A549 (cell line): ENCODE results near the gene TMEM143. TPM values are rescaled to one million over a fixed set of nuclear protein-coding genes. Genes with fewer than 3 reads are reported as not detected.
"Not testable (repeated sequence)": the region's sequence is repeated elsewhere in the genome, so short reads cannot be mapped to it uniquely, and the experiment has no call there.

ENCODE experiments used
- ATAC-seq, 2 experiments: fragments of 200-7000 bp in 1 of 2; fragments of >200 bp in 1 of 2; cut with Nextera tagmentation in 1 of 2; cut with Tn5 transposase in 1 of 2; 3 replicates each; pipeline versions ENCODE4 v1.8.0 to v1.9.1; 2018 to 2020; ENCODE audit warnings: mild to moderate bottlenecking in 1 of 2, moderate library complexity in 1 of 2
- CTCF ChIA-PET: fragments of 300-600 bp; sonication (Branson Sonifier 250); formaldehyde crosslinking; extraction: SDS; loops from one replicate; lab custom pipeline; 2021; ENCODE audit warnings: antibody characterized with exemption, inconsistent platforms; lab: Yijun Ruan, JAX
- POLR2A ChIA-PET: fragments of 350-600 bp; formaldehyde crosslinking; extraction: SDS; loops from one replicate; lab custom pipeline; 2021; ENCODE audit warnings: antibody characterized with exemption, inconsistent platforms; lab: Yijun Ruan, JAX
- DNase-seq, 2 experiments: peaks; one replicate each; pipeline versions ENCODE4 v3.0.0 to v3.0.0-alpha.2; 2011 to 2016; ENCODE audit warnings: low read depth in 1 of 2, low spot score in 1 of 2
- FAIRE-seq: peaks from 2 replicates; lab custom pipeline; 2011; peaks lifted over from hg19 to GRCh38; lab: Jason Lieb, UNC
- H3K27ac ChIP-seq, 2 experiments: fragments of >200 bp; sonication (Bioruptor Twin); formaldehyde crosslinking; 3 replicates each; pipeline ENCODE4 v1.5.1; 2016 to 2017
- H3K4me1 ChIP-seq: fragments of >200 bp; sonication (Bioruptor Twin); formaldehyde crosslinking; 3 replicates; pipeline ENCODE4 v1.6.1; 2016
- H3K4me2 ChIP-seq: fragments of >200 bp; sonication (Bioruptor Twin); formaldehyde crosslinking; 3 replicates; pipeline ENCODE4 v1.6.1; 2016
- H3K4me3 ChIP-seq: fragments of >200 bp; sonication (Bioruptor Twin); formaldehyde crosslinking; 3 replicates; pipeline ENCODE4 v1.5.1; 2016
- H3K9me3 ChIP-seq: fragments of >200 bp; sonication (Bioruptor Twin); formaldehyde crosslinking; 3 replicates; pipeline ENCODE4 v1.6.1; 2016
- CTCF ChIP-seq: fragments of >200 bp; sonication (Bioruptor Twin); formaldehyde crosslinking; IDR thresholded peaks from 3 replicates; pipeline ENCODE4 v1.5.1; 2016
- E2F6 ChIP-seq: IDR thresholded peaks from 2 replicates; pipeline ENCODE4 v1.6.1; 2012; ENCODE audit warnings: low read depth, borderline replicate concordance
- FOXS1 ChIP-seq: fragments of 250-450 bp; sonication (Bioruptor Pico); IDR thresholded peaks from 2 replicates; pipeline ENCODE4 v1.5.0; 2020; ENCODE audit warnings: mild to moderate bottlenecking, moderate library complexity
- HDAC2 ChIP-seq: fragments of 200-600 bp; sonication (generic); IDR thresholded peaks from 2 replicates; pipeline ENCODE4 v1.6.1; 2016
- HES2 ChIP-seq: fragments of >200 bp; sonication (Bioruptor Twin); formaldehyde crosslinking; IDR thresholded peaks from 2 replicates; pipeline ENCODE4 v1.6.1; 2016
- HOXB13 ChIP-seq: fragments of 250-450 bp; sonication (Bioruptor Pico); IDR thresholded peaks from 2 replicates; pipeline ENCODE4 v1.5.0; 2020; ENCODE audit warnings: low read depth, mild to moderate bottlenecking, moderate library complexity
- HOXB5 ChIP-seq: fragments of 250-450 bp; sonication (Bioruptor Pico); IDR thresholded peaks from 2 replicates; pipeline ENCODE4 v1.5.0; 2020; ENCODE audit warnings: mild to moderate bottlenecking, moderate library complexity
- KDM1A ChIP-seq: fragments of 200-600 bp; sonication (generic); IDR thresholded peaks from 2 replicates; pipeline ENCODE4 v1.6.1; 2016; ENCODE audit warnings: low read depth, mild to moderate bottlenecking
- MAFK ChIP-seq: fragments of 450-650 bp; IDR thresholded peaks from 2 replicates; pipeline ENCODE4 v1.6.1; 2014; ENCODE audit not compliant: partially characterized antibody
- MAX ChIP-seq: IDR thresholded peaks from 2 replicates; pipeline ENCODE4 v1.6.1; 2012
- MYC ChIP-seq: IDR thresholded peaks from 2 replicates; pipeline ENCODE4 v1.6.1; 2012; ENCODE audit warnings: mild to moderate bottlenecking, inconsistent platforms, low read length, improper control_type of control experiment, borderline replicate concordance
- NFE2L2 ChIP-seq: fragments of 150-350 bp; conservative IDR thresholded peaks from 2 replicates; pipeline ENCODE4 v1.6.1; 2014; ENCODE audit warnings: low read length
- POLR2AphosphoS2 ChIP-seq: conservative IDR thresholded peaks from 2 replicates; pipeline ENCODE4 v1.6.1; 2012; ENCODE audit warnings: low read length, improper control_type of control experiment, inconsistent platforms
- RAD21 ChIP-seq, 2 experiments: fragments of >200 bp in 1 of 2; sonication (Bioruptor Twin) in 1 of 2; formaldehyde crosslinking in 1 of 2; IDR thresholded peaks in 1 of 2; conservative IDR thresholded peaks in 1 of 2; 2 replicates in 1 of 2; 3 replicates in 1 of 2; pipeline ENCODE4 v1.6.1; 2012 to 2018; ENCODE audit warnings: inconsistent platforms in 1 of 2
- REST ChIP-seq: fragments of 200-600 bp; sonication (generic); IDR thresholded peaks from 2 replicates; pipeline ENCODE4 v1.6.1; 2016; ENCODE audit warnings: antibody characterized with exemption, mild to moderate bottlenecking, moderate library complexity
- RNF2 ChIP-seq: fragments of 200-600 bp; sonication (generic); IDR thresholded peaks from 2 replicates; pipeline ENCODE4 v1.6.1; 2016; ENCODE audit warnings: low read depth, mild to moderate bottlenecking, antibody characterized with exemption, moderate library complexity, borderline replicate concordance
- SMC3 ChIP-seq: fragments of >200 bp; sonication (Bioruptor Twin); formaldehyde crosslinking; IDR thresholded peaks from 3 replicates; pipeline ENCODE4 v1.6.1; 2018; ENCODE audit warnings: inconsistent platforms
- TFCP2L1 ChIP-seq: fragments of 250-450 bp; sonication (Bioruptor Pico); IDR thresholded peaks from 2 replicates; pipeline ENCODE4 v1.5.0; 2021; ENCODE audit warnings: mild to moderate bottlenecking
- ZC3H11A ChIP-seq: fragments of 450-650 bp; IDR thresholded peaks from 2 replicates; pipeline ENCODE4 v1.6.1; 2014; ENCODE audit warnings: antibody characterized with exemption, mild to moderate bottlenecking
- ZFP36 ChIP-seq: fragments of 450-650 bp; IDR thresholded peaks from 2 replicates; pipeline ENCODE4 v1.6.1; 2014; ENCODE audit warnings: borderline replicate concordance; ENCODE audit not compliant: partially characterized antibody
- WGBS: methylation state at CpG from one replicate; pipeline ENCODE4 v1.1.6; 2017; ENCODE audit errors: missing lambda C conversion rate; 5-methylcytosine and 5-hydroxymethylcytosine counted together
- polyA plus RNA-seq, 4 experiments: library from polyadenylated mRNA; depleted of rRNA in 3 of 4; stranded (reverse); fragments of >200 nt; fragmentation: RNase III in 1 of 4; extraction: RNeasy Plus Mini Kit Qiagen cat#74134 plus additional on column Dnase treatment in 1 of 4; gene quantifications; 2 replicates in 3 of 4; 3 replicates in 1 of 4; pipeline ENCODE4 v1.2.3, GENCODE V29; 2011 to 2017

The TMEM143 gene
- polyA plus RNA-seq, 2 of the 4 experiments (the other 2 are of a cell fraction): 6.4 to 7.4 TPM

- CTCF ChIA-PET: interaction anchor here (0.6 to 15.7 kb wide), 8 partner anchors 16 to 316 kb away, joined by 3 to 499 read pairs (median 8); partner anchors contain the start of gene ZNF114
- FAIRE-seq (no peak), ATAC-seq (no peak)
- no peak overlapping the region for H3K4me2 ChIP-seq
- TF ChIP-seq ZFP36 (peak; percentile 54), TFCP2L1 (CRISPR knock-in tag) (no peak)
- TF ChIP-seq, all 56 proteins: peak for 1
- WGBS: 67% methylated on average over 4 of the region's 4 CpGs
- Histone ChIP-seq H3K27ac (no peak overlapping the region), H3K4me1 (peaks cover 8% of the 10 kb centered on the region), H3K9me3 (peaks cover under 1% of the 10 kb centered on the region; the same call in 2 of the 3 replicates), H3K4me3 (no peak overlapping the region)
- POLR2A ChIA-PET: no interaction called here
- peak in 1 of 2 experiments; percentile 26 for DNase-seq
Observed at GRCh38 chr19:48292798-48293197, 70.9 kb downstream of the TMEM143 start.

- H3K27ac ChIP-seq, ATAC-seq, POLR2A ChIA-PET, FAIRE-seq, H3K4me1 ChIP-seq, DNase-seq, H3K4me3 ChIP-seq: not testable (repeated sequence)
- WGBS: 25% methylated on average over 11 of the region's 11 CpGs
- Histone ChIP-seq H3K4me2 (peak overlapping the region; percentile 90), H3K9me3 (peaks cover 13% of the 10 kb centered on the region)
- TF ChIP-seq MAFK (peak; percentile 55), CTCF (0 out of 3 replicates have a peak, but pooled peaks have one; percentile 3)
- CTCF ChIA-PET: interaction anchor here (0.7 to 15.7 kb wide), 17 partner anchors 9 to 422 kb away, joined by 3 to 499 read pairs (median 4); partner anchors contain the start of genes EMP3, KDELR1 and ZNF114
Observed at GRCh38 chr19:48291489-48291815, 72.3 kb downstream of the TMEM143 start.

GRCh38 chr19:48290771-48291488 is 72.8 kb downstream of the TMEM143 start:
- peak; percentile 87 to 91 for DNase-seq
- Histone ChIP-seq H3K4me1 (peaks cover 8% of the 10 kb centered on the region), H3K27ac (peak overlapping the region; percentile 34 to 81; a peak in 5 of 6 replicates), H3K4me2 (peak overlapping the region; percentile 90)
- CTCF ChIA-PET: interaction anchor here (0.6 to 15.7 kb wide), 25 partner anchors 9 to 330 kb away, joined by 3 to 499 read pairs (median 4); partner anchors contain the start of genes EMP3, KDELR1 and ZNF114
- TF ChIP-seq MAX (peak; percentile 56), CTCF (peak; percentile 99), ZFP36 (peak; percentile 51), HDAC2 (no peak), E2F6 (peak; percentile 34; the same call in 1 of the 2 replicates), MYC (no peak), REST (no peak), HOXB5 (CRISPR knock-in tag) (no peak), KDM1A (0 out of 2 replicates have a peak, but pooled peaks have one; percentile 39), HES2 (no peak), ZC3H11A (no peak), FOXS1 (no peak), NFE2L2 (no peak), RNF2 (no peak), POLR2AphosphoS2 (no peak), RAD21 (conservative IDR thresholded peaks at IDR 0.05 in 1 of 2, IDR thresholded peaks at IDR 0.05 in 1 of 2) (peak; percentile 92 to 93), SMC3 (peak; percentile 99), HOXB13 (CRISPR knock-in tag) (0 out of 2 replicates have a peak, but pooled peaks have one; percentile 18)
- TF ChIP-seq, all 56 proteins: peak for 8
- POLR2A ChIA-PET: no interaction called here
- H3K9me3 ChIP-seq: peaks cover 18% of the 10 kb centered on the region
- peak overlapping the region; percentile 49 for H3K4me3 ChIP-seq
- 2% methylated on average over 34 of the region's 45 CpGs for WGBS
- FAIRE-seq: no peak
- ATAC-seq: peak; percentile 86 to 91
